Measurements from ENCODE around the gene FBXO42.
A peak's percentile ranks its signal among the peaks of the same experiment; 100 is the strongest.

FBXO42 gene

GRCh38 chr1:16252912-16253311 is 99.4 kb downstream of the FBXO42 start:
- TF ChIP-seq CEBPB (IDR thresholded peaks at IDR 0.05): no peak
- TF ChIP-seq TAF1 (IDR thresholded peaks at IDR 0.05; ENCODE audit: low read depth): no peak
- TF ChIP-seq REST (IDR thresholded peaks at IDR 0.05; ENCODE audit: low read depth): no peak
- TF ChIP-seq, protein P1, sequence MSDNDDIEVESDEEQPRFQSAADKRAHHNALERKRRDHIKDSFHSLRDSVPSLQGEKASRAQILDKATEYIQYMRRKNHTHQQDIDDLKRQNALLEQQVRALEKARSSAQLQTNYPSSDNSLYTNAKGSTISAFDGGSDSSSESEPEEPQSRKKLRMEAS (IDR thresholded peaks at IDR 0.05): no peak
- no peak for TF ChIP-seq TCF12 (IDR thresholded peaks at IDR 0.05; ENCODE audit: low read depth)
- TF ChIP-seq EGR1 (IDR thresholded peaks at IDR 0.05): no peak
- no peak for TF ChIP-seq YY1 (IDR thresholded peaks at IDR 0.05; ENCODE audit: low read depth)
- TF ChIP-seq ZBTB7A (IDR thresholded peaks at IDR 0.05; ENCODE audit: low read depth): no peak
- no peak for TF ChIP-seq TEAD4 (IDR thresholded peaks at IDR 0.05)
- no peak for TF ChIP-seq NFIC (IDR thresholded peaks at IDR 0.05)
- no peak for TF ChIP-seq CREB1 (IDR thresholded peaks at IDR 0.05; ENCODE audit: low read depth)

GRCh38 chr1:16251381-16251780 is 100.9 kb downstream of the FBXO42 start:
- TF ChIP-seq TCF12 (IDR thresholded peaks at IDR 0.05; ENCODE audit: low read depth) (no peak), EGR1 (IDR thresholded peaks at IDR 0.05) (no peak), TEAD4 (IDR thresholded peaks at IDR 0.05) (no peak), NFIC (IDR thresholded peaks at IDR 0.05) (no peak), ZBTB7A (IDR thresholded peaks at IDR 0.05; ENCODE audit: low read depth) (no peak), CREB1 (IDR thresholded peaks at IDR 0.05; ENCODE audit: low read depth) (no peak), YY1 (IDR thresholded peaks at IDR 0.05; ENCODE audit: low read depth) (no peak), RAD21 (IDR thresholded peaks at IDR 0.05; ENCODE audit: low read depth) (no peak)

DNA sequence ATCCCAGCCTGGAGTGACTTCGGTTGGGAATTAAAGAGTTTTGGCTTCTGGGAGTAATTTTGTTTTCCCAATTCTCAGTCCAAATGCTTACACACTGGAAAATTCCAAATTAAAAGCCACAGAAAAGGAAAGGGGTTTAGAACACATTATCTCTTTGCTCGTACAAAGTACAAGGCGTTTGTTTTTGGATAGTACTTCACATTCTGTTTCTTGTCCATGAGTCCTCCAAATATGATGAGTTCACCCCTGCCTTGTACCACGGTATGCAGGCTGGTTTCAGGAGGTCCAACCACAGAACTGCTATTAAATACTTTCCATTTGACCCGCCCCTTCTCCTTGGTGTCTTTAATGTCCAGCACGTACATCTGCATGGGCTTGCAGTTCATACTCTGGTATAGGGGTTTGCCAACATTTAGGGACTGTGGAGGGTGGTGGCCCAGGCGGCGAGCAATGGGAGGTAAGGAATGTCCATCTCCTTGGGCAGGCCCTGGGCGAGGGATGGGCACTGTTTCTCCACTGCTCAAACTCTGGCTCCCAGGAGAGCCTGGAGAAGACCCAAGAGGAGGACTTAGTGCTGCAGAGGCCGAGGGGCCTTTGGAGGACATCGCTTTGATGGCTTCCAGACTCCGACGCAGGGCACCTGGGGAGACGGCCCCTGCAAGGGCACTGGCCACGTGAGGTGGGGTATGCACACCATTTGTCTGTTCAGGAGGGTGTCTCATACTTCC is 101.6 kb downstream of the FBXO42 start:
- TF ChIP-seq TEAD4 (IDR thresholded peaks at IDR 0.05) (no peak), REST (IDR thresholded peaks at IDR 0.05; ENCODE audit: low read depth) (no peak)

DNA sequence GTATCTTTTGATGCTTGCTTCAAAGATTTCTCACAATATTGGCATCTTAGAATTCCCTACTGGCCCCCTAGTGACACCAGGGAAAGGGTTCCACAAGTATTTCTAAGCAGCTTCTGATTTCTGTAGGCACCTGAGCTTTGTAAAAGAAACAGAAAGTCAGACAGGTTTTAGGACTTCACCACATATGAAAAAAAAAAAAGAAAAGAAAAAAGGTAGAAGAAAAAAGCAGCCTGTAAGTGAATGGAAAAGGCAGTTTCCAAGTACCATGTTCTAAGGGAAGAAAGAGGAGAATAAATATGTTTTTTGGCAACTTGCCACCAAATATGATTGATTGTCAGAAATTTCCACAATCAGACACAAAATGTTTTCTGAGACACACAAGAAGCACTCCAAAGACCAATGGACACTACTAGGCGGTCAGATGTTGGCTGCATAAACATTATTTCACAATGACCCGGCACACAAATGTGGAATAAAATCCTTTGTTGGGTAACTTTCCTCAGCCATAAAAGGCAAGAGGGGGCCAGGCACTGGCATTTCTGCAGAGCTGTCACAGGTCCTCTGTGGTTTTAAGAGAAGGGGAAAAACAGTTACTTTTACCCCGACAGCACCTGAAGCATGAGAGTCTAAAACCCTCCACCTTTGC is 102.6 kb downstream of the FBXO42 start:
- TF ChIP-seq RAD21 (IDR thresholded peaks at IDR 0.05; ENCODE audit: low read depth): no peak
- peak; percentile 57 for TF ChIP-seq NFIC (IDR thresholded peaks at IDR 0.05)

- TF ChIP-seq TAF1 (IDR thresholded peaks at IDR 0.05; ENCODE audit: low read depth) (no peak), NFIC (IDR thresholded peaks at IDR 0.05) (peak; percentile 77), CEBPB (IDR thresholded peaks at IDR 0.05) (no peak), CREB1 (IDR thresholded peaks at IDR 0.05; ENCODE audit: low read depth) (no peak), EP300 (IDR thresholded peaks at IDR 0.05; ENCODE audit: borderline replicate concordance) (no peak)
Observed at GRCh38 chr1:16248603-16249516, 103.4 kb downstream of the FBXO42 start.

DNA sequence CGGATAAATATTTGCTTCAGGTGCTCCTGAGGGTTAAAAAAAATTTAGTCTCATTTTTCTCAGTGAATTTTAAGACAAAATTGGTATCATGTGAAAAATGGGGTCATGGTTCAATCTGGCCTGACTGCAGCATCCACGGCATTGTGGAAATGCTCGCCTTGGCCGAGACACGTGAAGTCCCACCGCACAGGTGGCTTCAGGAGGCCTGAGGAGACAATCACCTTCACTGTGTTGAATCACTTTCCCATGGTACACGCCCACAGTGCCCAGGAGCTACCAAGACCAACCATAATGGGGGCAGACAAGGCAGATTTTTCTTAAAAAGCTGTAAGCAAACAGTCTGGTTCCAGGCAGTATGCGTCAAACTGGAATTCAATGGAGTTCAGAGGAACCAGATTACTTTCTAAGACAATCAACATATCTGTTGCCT is 104.3 kb downstream of the FBXO42 start:
- no peak for TF ChIP-seq ZBTB7A (IDR thresholded peaks at IDR 0.05; ENCODE audit: low read depth)

GRCh38 chr1:16247441-16247840 is 104.8 kb downstream of the FBXO42 start:
- TF ChIP-seq USF1 (IDR thresholded peaks at IDR 0.05) (no peak), FOXM1 (IDR thresholded peaks at IDR 0.05; ENCODE audit: borderline replicate concordance, low read depth) (no peak), YY1 (IDR thresholded peaks at IDR 0.05; ENCODE audit: low read depth) (no peak), CEBPB (IDR thresholded peaks at IDR 0.05) (no peak), TAF1 (IDR thresholded peaks at IDR 0.05; ENCODE audit: low read depth) (no peak), EP300 (IDR thresholded peaks at IDR 0.05; ENCODE audit: borderline replicate concordance) (no peak), NFIC (IDR thresholded peaks at IDR 0.05) (no peak), REST (IDR thresholded peaks at IDR 0.05; ENCODE audit: low read depth) (no peak), ZBTB7A (IDR thresholded peaks at IDR 0.05; ENCODE audit: low read depth) (no peak), RAD21 (IDR thresholded peaks at IDR 0.05; ENCODE audit: low read depth) (no peak), TCF12 (IDR thresholded peaks at IDR 0.05; ENCODE audit: low read depth) (no peak), EGR1 (IDR thresholded peaks at IDR 0.05) (no peak), TEAD4 (IDR thresholded peaks at IDR 0.05) (no peak), CREB1 (IDR thresholded peaks at IDR 0.05; ENCODE audit: low read depth) (no peak)
- TF ChIP-seq, protein P1 (IDR thresholded peaks at IDR 0.05): no peak

Data from Ishikawa (cell line).